SU-DHL-6 (cell line): ENCODE results near the gene FAM227B.

Experiments
- H2AFZ ChIP-seq: fragments of 200-600 bp; sonication (generic); 2 replicates; pipeline ENCODE4 v1.6.1; 2014; ENCODE audit warnings: low read depth, mild to moderate bottlenecking, moderate library complexity, mixed read lengths, antibody characterized with exemption, low read length; ENCODE audit not compliant: severe bottlenecking
- H3F3A ChIP-seq: fragments of 200-600 bp; shearing (Covaris generic); 2 replicates; pipeline ENCODE4 v1.6.0; 2016; ENCODE audit warnings: antibody characterized with exemption, mild to moderate bottlenecking; ENCODE audit not compliant: insufficient read depth
- H3K27ac ChIP-seq: fragments of 200-600 bp; sonication (generic); 2 replicates; pipeline ENCODE4 v1.5.1; 2016; ENCODE audit warnings: low read depth, mild to moderate bottlenecking, low read length, moderate library complexity, mixed read lengths
- H3K27me3 ChIP-seq: fragments of 200-600 bp; sonication (generic), shearing (Covaris generic); 2 replicates; pipeline ENCODE4 v1.6.0; 2014; ENCODE audit warnings: mild to moderate bottlenecking, low read length
- H3K36me3 ChIP-seq: fragments of 200-600 bp; sonication (generic); 2 replicates; pipeline ENCODE4 v1.6.1; 2014; ENCODE audit warnings: mild to moderate bottlenecking, low read length, mixed read lengths
- H3K4me2 ChIP-seq: fragments of 300-600, 200-600 bp; shearing (Covaris generic), sonication (generic); 2 replicates; pipeline ENCODE4 v1.6.0; 2014; ENCODE audit warnings: low read length, low read depth, mild to moderate bottlenecking; ENCODE audit not compliant: poor library complexity, severe bottlenecking
- H3K4me3 ChIP-seq: fragments of 200-600 bp; sonication (generic); 2 replicates; pipeline ENCODE4 v1.5.1; 2014; ENCODE audit warnings: antibody characterized with exemption, low read length, mild to moderate bottlenecking, mixed read lengths; ENCODE audit not compliant: insufficient read depth, poor library complexity, severe bottlenecking
- H3K79me2 ChIP-seq: fragments of 200-600 bp; sonication (generic); 2 replicates; pipeline ENCODE4 v1.6.1; 2014; ENCODE audit warnings: mild to moderate bottlenecking, low read length, moderate library complexity; ENCODE audit not compliant: insufficient read depth
- H3K9ac ChIP-seq: fragments of 200-600 bp; sonication (generic); 2 replicates; pipeline ENCODE4 v1.7.0; 2014; ENCODE audit warnings: mild to moderate bottlenecking, low read length
- H3K9me2 ChIP-seq: fragments of 200-600 bp; sonication (generic); replicated peaks from 2 replicates; pipeline ENCODE4 v1.6.1; 2014; ENCODE audit warnings: low read length; ENCODE audit not compliant: insufficient read depth
- H3K9me3 ChIP-seq: fragments of 200-600 bp; sonication (generic); 2 replicates; pipeline ENCODE4 v1.6.1; 2014; ENCODE audit warnings: low read length, mixed read lengths; ENCODE audit not compliant: insufficient read depth
- H4K20me1 ChIP-seq: fragments of 200-600 bp; sonication (generic); 2 replicates; pipeline ENCODE4 v1.6.1; 2014; ENCODE audit warnings: low read depth, mild to moderate bottlenecking, antibody characterized with exemption, low read length, moderate library complexity, mixed read lengths
- EZH2phosphoT487 ChIP-seq: fragments of 200-600 bp; sonication (generic), shearing (Covaris generic); conservative IDR thresholded peaks from 2 replicates; pipeline ENCODE4 v1.6.1; 2018; ENCODE audit warnings: mild to moderate bottlenecking, antibody characterized with exemption, low read length, moderate library complexity, mixed read lengths
- TF ChIP-seq, protein P1 (sequence below): fragments of 200-600 bp; sonication (generic); IDR thresholded peaks from one replicate; pipeline ENCODE4 v1.5.1; 2017; ENCODE audit warnings: antibody characterized with exemption, mild to moderate bottlenecking, low read length, moderate library complexity; ENCODE audit not compliant: insufficient read depth, poor library complexity, severe bottlenecking

Gene FAM227B

DNA sequence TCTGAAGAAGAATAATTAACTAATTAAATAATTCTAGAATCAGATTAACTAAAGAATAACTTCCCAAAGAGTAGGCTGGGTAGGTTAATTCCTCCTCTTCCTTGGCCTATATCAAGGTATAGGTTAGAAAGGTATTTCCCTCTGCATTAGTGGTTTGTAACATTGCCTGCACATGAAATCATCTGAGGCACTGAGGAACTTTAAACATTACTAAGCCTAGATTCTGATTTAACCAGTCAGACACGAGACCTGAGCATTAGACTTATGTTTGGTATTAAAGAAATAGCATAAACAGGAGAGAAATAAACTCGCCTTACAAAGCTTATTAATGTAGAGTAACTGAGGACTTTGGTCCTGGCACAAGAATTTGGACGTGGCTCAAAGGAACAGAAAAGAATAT is 113.4 kb downstream of the FAM227B start:
- Histone ChIP-seq H3K9me3 (no peaks in the 10 kb centered on the region), H3K4me2 (no peak overlapping the region), H3K79me2 (no peaks in the 10 kb centered on the region), H3K4me3 (no peak overlapping the region), H3K9ac (no peak overlapping the region), H3K36me3 (no peaks in the 10 kb centered on the region), H3F3A (no peaks in the 10 kb centered on the region), H3K27me3 (no peaks in the 10 kb centered on the region), H2AFZ (no peak overlapping the region), H3K9me2 (no peaks in the 10 kb centered on the region), H3K27ac (no peak overlapping the region), H4K20me1 (no peaks in the 10 kb centered on the region)
- TF ChIP-seq EZH2phosphoT487: no peak
- TF ChIP-seq, protein P1, sequence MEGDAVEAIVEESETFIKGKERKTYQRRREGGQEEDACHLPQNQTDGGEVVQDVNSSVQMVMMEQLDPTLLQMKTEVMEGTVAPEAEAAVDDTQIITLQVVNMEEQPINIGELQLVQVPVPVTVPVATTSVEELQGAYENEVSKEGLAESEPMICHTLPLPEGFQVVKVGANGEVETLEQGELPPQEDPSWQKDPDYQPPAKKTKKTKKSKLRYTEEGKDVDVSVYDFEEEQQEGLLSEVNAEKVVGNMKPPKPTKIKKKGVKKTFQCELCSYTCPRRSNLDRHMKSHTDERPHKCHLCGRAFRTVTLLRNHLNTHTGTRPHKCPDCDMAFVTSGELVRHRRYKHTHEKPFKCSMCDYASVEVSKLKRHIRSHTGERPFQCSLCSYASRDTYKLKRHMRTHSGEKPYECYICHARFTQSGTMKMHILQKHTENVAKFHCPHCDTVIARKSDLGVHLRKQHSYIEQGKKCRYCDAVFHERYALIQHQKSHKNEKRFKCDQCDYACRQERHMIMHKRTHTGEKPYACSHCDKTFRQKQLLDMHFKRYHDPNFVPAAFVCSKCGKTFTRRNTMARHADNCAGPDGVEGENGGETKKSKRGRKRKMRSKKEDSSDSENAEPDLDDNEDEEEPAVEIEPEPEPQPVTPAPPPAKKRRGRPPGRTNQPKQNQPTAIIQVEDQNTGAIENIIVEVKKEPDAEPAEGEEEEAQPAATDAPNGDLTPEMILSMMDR: no peak

DNA sequence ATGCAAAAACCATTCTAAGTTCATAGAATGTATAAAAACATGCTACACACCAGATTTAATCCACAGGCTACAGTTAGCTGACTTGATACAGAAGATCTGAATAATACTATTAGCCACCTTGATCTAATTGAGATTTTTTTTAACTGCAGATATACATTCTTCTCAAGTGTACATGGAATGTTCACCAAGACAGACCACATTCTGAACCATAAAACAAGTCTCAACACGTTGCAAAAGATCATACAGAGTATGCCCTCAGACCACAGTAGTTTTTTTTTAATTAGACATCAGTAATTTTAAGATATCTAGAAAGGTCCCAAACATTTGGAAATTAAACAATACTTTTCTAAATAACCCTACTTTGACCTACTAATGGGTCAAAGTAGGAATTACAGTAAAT is 114.3 kb downstream of the FAM227B start:
- TF ChIP-seq, protein P1: no peak
- no peak for TF ChIP-seq EZH2phosphoT487
- Histone ChIP-seq H3K9me2 (no peaks in the 10 kb centered on the region), H3K9ac (no peak overlapping the region), H3K4me3 (no peak overlapping the region), H3K36me3 (no peaks in the 10 kb centered on the region), H3K27ac (no peak overlapping the region), H3K27me3 (no peaks in the 10 kb centered on the region), H3K9me3 (0 out of 2 replicates have a peak, but pooled peaks cover 3% of the 10 kb centered on the region), H3F3A (no peaks in the 10 kb centered on the region), H4K20me1 (no peaks in the 10 kb centered on the region), H3K4me2 (no peak overlapping the region), H2AFZ (no peak overlapping the region), H3K79me2 (no peaks in the 10 kb centered on the region)

DNA sequence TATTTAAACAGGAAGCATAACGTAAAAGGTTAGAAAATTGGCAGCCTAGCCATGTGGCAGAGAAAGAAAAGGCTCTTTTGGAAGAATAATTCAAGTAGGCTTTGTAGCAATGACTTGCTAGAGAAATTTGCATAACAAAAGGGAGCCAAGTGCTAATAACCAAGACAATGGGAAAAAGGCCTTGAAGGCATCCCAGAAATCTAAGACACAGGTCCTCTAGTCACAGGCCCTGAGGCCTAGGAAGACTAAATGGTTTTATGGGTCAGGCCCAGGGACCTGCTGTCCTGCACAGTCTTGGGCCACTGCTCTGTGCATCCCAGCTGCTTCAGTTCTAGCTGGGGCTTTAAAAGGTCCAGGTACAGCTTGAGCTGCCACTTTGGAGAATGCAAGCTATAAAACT is 119.0 kb downstream of the FAM227B start:
- Histone ChIP-seq H4K20me1 (no peaks in the 10 kb centered on the region), H3K4me2 (no peak overlapping the region), H2AFZ (no peak overlapping the region), H3K9ac (no peak overlapping the region), H3K9me2 (no peaks in the 10 kb centered on the region), H3K27ac (no peak overlapping the region), H3K4me3 (no peak overlapping the region), H3K27me3 (no peaks in the 10 kb centered on the region), H3K79me2 (no peaks in the 10 kb centered on the region), H3K9me3 (0 out of 2 replicates have a peak, but pooled peaks cover 5% of the 10 kb centered on the region), H3K36me3 (no peaks in the 10 kb centered on the region), H3F3A (no peaks in the 10 kb centered on the region)
- TF ChIP-seq, protein P1: no peak
- TF ChIP-seq EZH2phosphoT487: no peak
